SK-MEL-5 (cell line): ENCODE data around the gene SLC8A1. TPM values are rescaled to one million over a fixed set of nuclear protein-coding genes. Genes with fewer than 3 reads are reported as not detected.

Experiments used
- DNase-seq: peaks from one replicate; pipeline ENCODE4 v3.0.0-alpha.2; 2016; ENCODE audit warnings: low read depth, low spot score
- in situ Hi-C: cut with HindIII; loops from 2 replicates; pipeline ENCODE4 v1.10.0; 2016; ENCODE audit warnings: low sequenced_read_pairs, high pct_unique_total_duplicates, low pct_unique_long_range_greater_than_20kb
- total RNA-seq: library from RNA; depleted of rRNA; stranded (reverse); fragments of >200 nt; shearing (Covaris generic); gene quantifications from 2 replicates; pipeline ENCODE4 v1.2.3, GENCODE V29; 2014

The SLC8A1 gene
- total RNA-seq, 1 experiment from 2014 or later: 40.7 TPM

- peak; percentile 87 for DNase-seq
- in situ Hi-C loops: no loop called here
Measured at GRCh38 chr2:40281021-40281940, 170.6 kb downstream of the SLC8A1 start.

GRCh38 chr2:40279482-40279881, 172.4 kb downstream of the SLC8A1 start:
- in situ Hi-C loops: no loop called here
- DNase-seq: no peak

- in situ Hi-C loops: no loop called here
- DNase-seq: peak; percentile 68
Measured at GRCh38 chr2:40279001-40279400, 172.9 kb downstream of the SLC8A1 start.

GRCh38 chr2:40276076-40276475, 175.8 kb downstream of the SLC8A1 start:
- in situ Hi-C loops: no loop called here
- peak; percentile 99 for DNase-seq

- in situ Hi-C loops: no loop called here
- no peak for DNase-seq
Measured at GRCh38 chr2:40274270-40274669, 177.6 kb downstream of the SLC8A1 start.

- no peak for DNase-seq
- in situ Hi-C loops: no loop called here
Measured at GRCh38 chr2:40273734-40274182, 178.1 kb downstream of the SLC8A1 start.

GRCh38 chr2:40271094-40271493, 180.8 kb downstream of the SLC8A1 start:
- DNase-seq: no peak
- in situ Hi-C loops: no loop called here

- in situ Hi-C loops: no loop called here
- DNase-seq: no peak
Measured at GRCh38 chr2:40270372-40270771, 181.5 kb downstream of the SLC8A1 start.

GRCh38 chr2:40268566-40268965, 183.3 kb downstream of the SLC8A1 start:
- in situ Hi-C loops: no loop called here
- DNase-seq: no peak

GRCh38 chr2:40266201-40266600, 185.7 kb downstream of the SLC8A1 start:
- in situ Hi-C loops: no loop called here
- no peak for DNase-seq

GRCh38 chr2:40265602-40266001, 186.3 kb downstream of the SLC8A1 start:
- in situ Hi-C loops: no loop called here

GRCh38 chr2:40261042-40261441, 190.8 kb downstream of the SLC8A1 start:
- in situ Hi-C loops: no loop called here
- DNase-seq: no peak

More at GRCh38 chr2:40265602-40266001, 186.3 kb downstream of the SLC8A1 start:
- no peak for DNase-seq

GRCh38 chr2:40260437-40260836, 191.5 kb downstream of the SLC8A1 start:
- in situ Hi-C loops: no loop called here
- no peak for DNase-seq

- no peak for DNase-seq
- in situ Hi-C loops: no loop called here
Measured at GRCh38 chr2:40259900-40260299, 192.0 kb downstream of the SLC8A1 start.

- in situ Hi-C loops: no loop called here
- DNase-seq: no peak
Measured at GRCh38 chr2:40258135-40258457, 193.8 kb downstream of the SLC8A1 start.

- in situ Hi-C loops: no loop called here
- no peak for DNase-seq
Measured at GRCh38 chr2:40257340-40258134, 194.4 kb downstream of the SLC8A1 start.

GRCh38 chr2:40256649-40257048, 195.2 kb downstream of the SLC8A1 start:
- in situ Hi-C loops: no loop called here
- DNase-seq: peak; percentile 66

GRCh38 chr2:40256008-40256407, 195.9 kb downstream of the SLC8A1 start:
- in situ Hi-C loops: no loop called here
- DNase-seq: no peak

- DNase-seq: no peak
- in situ Hi-C loops: no loop called here
Measured at GRCh38 chr2:40255103-40255502, 196.8 kb downstream of the SLC8A1 start.
